Suprapubic skin (tissue), 4 donors: Measurements from ENCODE around the gene SETD2. TPM values are rescaled to one million over a fixed set of nuclear protein-coding genes. Genes with fewer than 3 reads are reported as not detected.

ENCODE experiments used
- DNase-seq, 2 donors: peaks; one replicate each; pipeline ENCODE4 v3.0.0-alpha.2; 2019; ENCODE audit warnings: low spot score in 2 of 2
- H3K27ac ChIP-seq: fragments of 200-600 bp; sonication (generic); one replicate; pipeline ENCODE4 v1.5.1; 2019
- H3K27me3 ChIP-seq: fragments of 200-600 bp; sonication (generic); one replicate; pipeline ENCODE4 v1.5.1; 2019
- H3K36me3 ChIP-seq: fragments of 200-600 bp; sonication (generic); one replicate; pipeline ENCODE4 v1.5.1; 2019
- H3K4me1 ChIP-seq: fragments of 200-600 bp; sonication (generic); one replicate; pipeline ENCODE4 v1.5.1; 2019
- H3K4me3 ChIP-seq: fragments of 200-600 bp; sonication (generic); one replicate; pipeline ENCODE4 v1.5.1; 2019; ENCODE audit warnings: mild to moderate bottlenecking
- H3K9me3 ChIP-seq: fragments of 200-600 bp; sonication (generic); one replicate; pipeline ENCODE4 v1.5.1; 2019
- CTCF ChIP-seq, 2 donors: fragments of 200-600 bp in 1 of 2; fragments of 450-650 bp in 1 of 2; sonication (generic) in 1 of 2; IDR thresholded peaks; one replicate each; pipeline ENCODE4 v1.5.1; 2016 to 2019; ENCODE audit warnings: antibody characterized with exemption in 2 of 2, mild to moderate bottlenecking in 1 of 2, moderate library complexity in 1 of 2
- EP300 ChIP-seq: sonication (generic); formaldehyde crosslinking; IDR thresholded peaks from one replicate; pipeline ENCODE4 v1.6.1; 2017; ENCODE audit warnings: antibody characterized with exemption
- POLR2A ChIP-seq, 2 donors: fragments of 450-650 bp; IDR thresholded peaks; one replicate each; pipeline ENCODE4 v1.6.1; 2017; ENCODE audit warnings: antibody characterized with exemption in 2 of 2, mild to moderate bottlenecking in 2 of 2, moderate library complexity in 2 of 2
- POLR2AphosphoS5 ChIP-seq, 3 donors: sonication (generic); formaldehyde crosslinking; IDR thresholded peaks; one replicate each; pipeline ENCODE4 v1.6.1; 2017; ENCODE audit warnings: antibody characterized with exemption in 3 of 3
- WGBS: methylation state at CpG from one replicate; pipeline ENCODE4 v1.1.5; 2018; 5-methylcytosine and 5-hydroxymethylcytosine counted together
- total RNA-seq, 4 donors: library from RNA; depleted of rRNA; stranded (reverse); fragments of >200 nt; gene quantifications; one replicate each; pipeline ENCODE4 v1.1.0, GENCODE V29; 2016

Gene SETD2
- total RNA-seq, 4 donors from 2014 or later, result 41.4 to 78.6 (median 53.4) TPM

GRCh38 chr3:46988616-46989015 is 175.3 kb downstream of the SETD2 start:
- Histone ChIP-seq H3K4me1 (peaks cover 53% of the 10 kb centered on the region), H3K4me3 (no peak overlapping the region), H3K9me3 (no peaks in the 10 kb centered on the region), H3K27me3 (no peaks in the 10 kb centered on the region), H3K36me3 (peaks cover 49% of the 10 kb centered on the region), H3K27ac (no peak overlapping the region)
- no peak for DNase-seq
- 70% methylated on average over 2 of the region's 4 CpGs for WGBS
- TF ChIP-seq POLR2A (IDR thresholded peaks at IDR 0.05) (no peak), EP300 (no peak), CTCF (IDR thresholded peaks at IDR 0.05) (no peak), POLR2AphosphoS5 (IDR thresholded peaks at IDR 0.05) (no peak)

- TF ChIP-seq POLR2AphosphoS5 (IDR thresholded peaks at IDR 0.05), result no peak
- DNase-seq, result no peak
- Histone ChIP-seq H3K36me3 (peaks cover 42% of the 10 kb centered on the region), H3K9me3 (no peaks in the 10 kb centered on the region), H3K27ac (peak overlapping the region; percentile 64), H3K4me3 (peak overlapping the region; percentile 15), H3K4me1 (peaks cover 56% of the 10 kb centered on the region), H3K27me3 (no peaks in the 10 kb centered on the region)
- 21% methylated on average over 7 of the region's 16 CpGs for WGBS
These were observed 176.0 kb downstream of the SETD2 start for GRCh38 chr3:46987743-46988401.

- WGBS, result 30% methylated on average over 2 of the region's 9 CpGs
- peak overlapping the region; percentile 15 for H3K4me3 ChIP-seq
- peaks cover 62% of the 10 kb centered on the region for H3K4me1 ChIP-seq
These were observed 176.6 kb downstream of the SETD2 start for GRCh38 chr3:46987319-46987742.

GRCh38 chr3:46986782-46987310 is 177.1 kb downstream of the SETD2 start:
- no peaks in the 10 kb centered on the region for H3K27me3 ChIP-seq
- H3K4me3 ChIP-seq, result peak overlapping the region; percentile 15
- H3K36me3 ChIP-seq, result peaks cover 33% of the 10 kb centered on the region
- H3K27ac ChIP-seq, result peak overlapping the region; percentile 64
- DNase-seq, result no peak
- WGBS, result 66% methylated on average over 3 of the region's 3 CpGs
- no peaks in the 10 kb centered on the region for H3K9me3 ChIP-seq
- H3K4me1 ChIP-seq, result peaks cover 67% of the 10 kb centered on the region
- no peak for TF ChIP-seq POLR2A (IDR thresholded peaks at IDR 0.05)
- no peak for TF ChIP-seq EP300
- no peak for TF ChIP-seq CTCF (IDR thresholded peaks at IDR 0.05)
- TF ChIP-seq POLR2AphosphoS5 (IDR thresholded peaks at IDR 0.05), result no peak

More at GRCh38 chr3:46987319-46987742, 176.6 kb downstream of the SETD2 start:
- H3K36me3 ChIP-seq, result peaks cover 37% of the 10 kb centered on the region
- no peaks in the 10 kb centered on the region for H3K27me3 ChIP-seq
- TF ChIP-seq EP300 (no peak), POLR2AphosphoS5 (IDR thresholded peaks at IDR 0.05) (no peak), POLR2A (IDR thresholded peaks at IDR 0.05) (no peak), CTCF (IDR thresholded peaks at IDR 0.05) (no peak)
- no peak for DNase-seq
- peak overlapping the region; percentile 64 for H3K27ac ChIP-seq
- H3K9me3 ChIP-seq, result no peaks in the 10 kb centered on the region

- H3K4me3 ChIP-seq, result no peak overlapping the region
- H3K9me3 ChIP-seq, result no peaks in the 10 kb centered on the region
- TF ChIP-seq POLR2AphosphoS5 (IDR thresholded peaks at IDR 0.05), result no peak
- no peak for TF ChIP-seq POLR2A (IDR thresholded peaks at IDR 0.05)
- TF ChIP-seq EP300, result no peak
- no peak for TF ChIP-seq CTCF (IDR thresholded peaks at IDR 0.05)
- 84% methylated on average over 4 of the region's 4 CpGs for WGBS
- peaks cover 73% of the 10 kb centered on the region for H3K4me1 ChIP-seq
- DNase-seq, result no peak
- peaks cover 27% of the 10 kb centered on the region for H3K36me3 ChIP-seq
- no peaks in the 10 kb centered on the region for H3K27me3 ChIP-seq
- H3K27ac ChIP-seq, result peak overlapping the region; percentile 64
These were observed 177.7 kb downstream of the SETD2 start for GRCh38 chr3:46986055-46986730.
